WI38 (cell line): ENCODE measurements around the gene APOBR.
"Not testable (repeated sequence)": the region's sequence is repeated elsewhere in the genome, so short reads cannot be mapped to it uniquely, and the experiment has no call there.

Experiments used
- H3K4me3 ChIP-seq: 2 replicates; pipeline ENCODE4 v1.5.1; 2011; ENCODE audit warnings: low read depth, mild to moderate bottlenecking, control low read depth, low read length
- CTCF ChIP-seq: IDR thresholded peaks from 2 replicates; pipeline ENCODE4 v1.5.1; 2012; ENCODE audit warnings: low read depth, mild to moderate bottlenecking, control low read depth, low read length

APOBR gene

GRCh38 chr16:28494121-28494851 lies at the start of gene APOBR:
TSS of gene APOBR (plus strand) at chr16:28494643. CDS start at chr16:28494682, 39 bp downstream.
- H3K4me3 ChIP-seq: no peak within 1 kb of the TSS
- no peak for TF ChIP-seq CTCF

- H3K4me3 ChIP-seq: not testable (repeated sequence)
Measured at GRCh38 chr16:28446388-28446787, 48.1 kb upstream of the APOBR start.

- H3K4me3 ChIP-seq: not testable (repeated sequence)
Measured at GRCh38 chr16:28447081-28447480, 47.4 kb upstream of the APOBR start.

GRCh38 chr16:28473714-28474265 lies 20.7 kb upstream of the APOBR start:
- TF ChIP-seq CTCF: no peak
- no peak overlapping the region for H3K4me3 ChIP-seq

- no peak overlapping the region for H3K4me3 ChIP-seq
- no peak for TF ChIP-seq CTCF
Measured at GRCh38 chr16:28475221-28475620, 19.2 kb upstream of the APOBR start.

- TF ChIP-seq CTCF: no peak
- no peak overlapping the region for H3K4me3 ChIP-seq
Measured at GRCh38 chr16:28477311-28477920, 17.0 kb upstream of the APOBR start.

GRCh38 chr16:28478506-28479180 lies 15.8 kb upstream of the APOBR start:
- no peak overlapping the region for H3K4me3 ChIP-seq
- no peak for TF ChIP-seq CTCF

GRCh38 chr16:28482026-28482425 lies 12.4 kb upstream of the APOBR start:
- no peak for TF ChIP-seq CTCF
- H3K4me3 ChIP-seq: no peak overlapping the region

- H3K4me3 ChIP-seq: not testable (repeated sequence)
Measured at GRCh38 chr16:28483361-28483760, 11.1 kb upstream of the APOBR start.
